Mammary epithelial cell (primary cell): Measurements from ENCODE around the gene CCDC171.

Experiments used
- CTCF ChIP-seq, 2 donors: IDR thresholded peaks in 1 of 2; conservative IDR thresholded peaks in 1 of 2; 2 replicates each; pipeline ENCODE4 v1.5.1; 2011 to 2012; ENCODE audit warnings: inconsistent platforms in 2 of 2, low read length in 2 of 2, mild to moderate bottlenecking in 2 of 2, control low read depth in 1 of 2, low read depth in 1 of 2; ENCODE audit not compliant: insufficient read depth in 1 of 2; ENCODE audit errors: extremely low read depth in 1 of 2
- EZH2 ChIP-seq: IDR thresholded peaks from 2 replicates; pipeline ENCODE4 v1.6.1; 2012; ENCODE audit warnings: low read length, inconsistent platforms, borderline replicate concordance

GRCh38 chr9:15525958-15526357 is 26.9 kb upstream of the CCDC171 start:
- TF ChIP-seq EZH2 (no peak), CTCF (conservative IDR thresholded peaks at IDR 0.05 in 1 of 2, IDR thresholded peaks at IDR 0.05 in 1 of 2; ENCODE audit: extremely low read depth in 1 of 2, insufficient read depth in 1 of 2, low read depth in 1 of 2, low read length in 2 of 2) (no peak)
